HG02759 (cell line): ENCODE data around the gene MALT1.

Experiments
- ATAC-seq: cut with Tn5 transposase; IDR thresholded peaks from one replicate; pipeline ENCODE4 v1.9.1; 2021; ENCODE audit warnings: mild to moderate bottlenecking, moderate library complexity; ENCODE audit not compliant: unreplicated experiment

The MALT1 gene

GRCh38 chr18:58653814-58654509 lies 17.3 kb upstream of the MALT1 start:
- no peak for ATAC-seq

- no peak for ATAC-seq
Measured at GRCh38 chr18:58654896-58655614, 16.2 kb upstream of the MALT1 start.

GRCh38 chr18:58657081-58657480 lies 14.2 kb upstream of the MALT1 start:
- no peak for ATAC-seq

- no peak for ATAC-seq
Measured at GRCh38 chr18:58657494-58657893, 13.8 kb upstream of the MALT1 start.

GRCh38 chr18:58659691-58660090 lies 11.6 kb upstream of the MALT1 start:
- no peak for ATAC-seq

GRCh38 chr18:58660915-58661314 lies 10.3 kb upstream of the MALT1 start:
- no peak for ATAC-seq

GRCh38 chr18:58661423-58661822 lies 9.8 kb upstream of the MALT1 start:
- ATAC-seq, result no peak

- peak; percentile 43 for ATAC-seq
Measured at GRCh38 chr18:58662118-58662517, 9.1 kb upstream of the MALT1 start.

GRCh38 chr18:58666176-58666575 lies 5.1 kb upstream of the MALT1 start:
- ATAC-seq, result no peak

- no peak for ATAC-seq
Measured at GRCh38 chr18:58668211-58668610, 3.1 kb upstream of the MALT1 start.

GRCh38 chr18:58668897-58669296 lies 2.4 kb upstream of the MALT1 start:
- no peak for ATAC-seq

- ATAC-seq, result no peak
Measured at GRCh38 chr18:58669731-58670378, 1.4 kb upstream of the MALT1 start.

- ATAC-seq, result no peak
Measured at GRCh38 chr18:58670404-58671110, 708 bp upstream of the MALT1 start.

GRCh38 chr18:58671632-58672564 lies 633 bp downstream of the MALT1 start:
- ATAC-seq, result peak; percentile 32

GRCh38 chr18:58674159-58674558 lies 2.9 kb downstream of the MALT1 start:
- no peak for ATAC-seq

GRCh38 chr18:58674863-58675472 lies 3.7 kb downstream of the MALT1 start:
- no peak for ATAC-seq

GRCh38 chr18:58676270-58676669 lies 5.0 kb downstream of the MALT1 start:
- no peak for ATAC-seq

GRCh38 chr18:58682429-58683069 lies 11.3 kb downstream of the MALT1 start:
- ATAC-seq, result no peak

GRCh38 chr18:58687871-58688308 lies 16.6 kb downstream of the MALT1 start:
- peak; percentile 91 for ATAC-seq
